Endothelial cell of umbilical vein (primary cell): ENCODE data around the gene RFNG. TPM values are rescaled to one million over a fixed set of nuclear protein-coding genes. Genes with fewer than 3 reads are reported as not detected.

ENCODE experiments used
- BruUV-seq: library from RNA; stranded (reverse); fragments of 400-500 nt; replicated peaks from 2 replicates; lab custom pipeline; 2021; lab: Mats Ljungman, UMichigan
- CTCF ChIA-PET: fragments of 300-600, 350-600 bp; sonication (Branson Sonifier 250); formaldehyde crosslinking; loops from one replicate; lab custom pipeline; 2021; ENCODE audit warnings: antibody characterized with exemption, inconsistent platforms; lab: Charles Lee
- POLR2A ChIA-PET: fragments of 300-600, 350-600 bp; sonication (Branson Sonifier 250); formaldehyde crosslinking; loops from one replicate; lab custom pipeline; 2021; ENCODE audit warnings: antibody characterized with exemption, inconsistent platforms; lab: Charles Lee
- DNase-seq: peaks from one replicate; pipeline ENCODE4 v3.0.0-alpha.2; 2011; ENCODE audit warnings: low read depth, low spot score
- FAIRE-seq: peaks from 2 replicates; lab custom pipeline; 2011; peaks lifted over from hg19 to GRCh38; lab: Jason Lieb, UNC
- H2AFZ ChIP-seq: 2 replicates; pipeline ENCODE4 v1.6.0; 2012; ENCODE audit warnings: low read depth, low read length, control low read depth, inconsistent platforms
- H3K27ac ChIP-seq: 2 replicates; pipeline ENCODE4 v1.5.1; 2011; ENCODE audit warnings: low read depth, mild to moderate bottlenecking, control low read depth, low read length, moderate library complexity; ENCODE audit not compliant: insufficient read depth
- H3K27me3 ChIP-seq, 2 experiments: 2 replicates each; pipeline versions ENCODE4 v1.6.0 to v1.6.1; 2011; ENCODE audit warnings: low read length in 2 of 2, mixed read lengths in 1 of 2; ENCODE audit not compliant: control insufficient read depth in 2 of 2, insufficient read depth in 2 of 2
- H3K36me3 ChIP-seq, 2 experiments: 2 replicates in 1 of 2; 3 replicates in 1 of 2; pipeline ENCODE4 v1.5.1; 2011; ENCODE audit warnings: low read length in 2 of 2, mild to moderate bottlenecking in 1 of 2, moderate library complexity in 1 of 2; ENCODE audit not compliant: control insufficient read depth in 2 of 2, insufficient read depth in 2 of 2; ENCODE audit errors: extremely low read depth in 1 of 2
- H3K4me1 ChIP-seq: 3 replicates; pipeline ENCODE4 v1.5.1; 2011; ENCODE audit warnings: mild to moderate bottlenecking, low read length; ENCODE audit not compliant: control insufficient read depth, insufficient read depth; ENCODE audit errors: extremely low read depth
- H3K4me2 ChIP-seq: 2 replicates; pipeline ENCODE4 v1.6.1; 2011; ENCODE audit warnings: low read length, control low read depth, mixed read lengths; ENCODE audit not compliant: insufficient read depth
- H3K4me3 ChIP-seq, 3 experiments: fragments of 200-600 bp in 1 of 3; sonication (generic), shearing (Covaris generic) in 1 of 3; replicated peaks in 1 of 3; 2 replicates each; pipeline ENCODE4 v1.5.1; 2011 to 2016; ENCODE audit warnings: control low read depth in 3 of 3, low read length in 3 of 3, mild to moderate bottlenecking in 2 of 3, inconsistent platforms in 1 of 3, low read depth in 1 of 3, moderate library complexity in 1 of 3; ENCODE audit not compliant: insufficient read depth in 1 of 3
- H3K79me2 ChIP-seq: 2 replicates; pipeline ENCODE4 v1.6.0; 2012; ENCODE audit warnings: low read length, inconsistent platforms; ENCODE audit not compliant: control insufficient read depth, insufficient read depth
- H3K9ac ChIP-seq: replicated peaks from 2 replicates; pipeline ENCODE3; 2011; ENCODE audit warnings: low read length, control low read depth; ENCODE audit not compliant: insufficient read depth; ENCODE audit errors: extremely low read depth
- H3K9me1 ChIP-seq: replicated peaks from 3 replicates; pipeline ENCODE4 v1.6.0; 2011; ENCODE audit warnings: mild to moderate bottlenecking, low read length; ENCODE audit not compliant: control insufficient read depth, insufficient read depth; ENCODE audit errors: extremely low read depth
- H3K9me3 ChIP-seq: replicated peaks from 2 replicates; pipeline ENCODE4 v1.5.1; 2012; ENCODE audit warnings: low read length, inconsistent platforms; ENCODE audit not compliant: control insufficient read depth, insufficient read depth
- H4K20me1 ChIP-seq: replicated peaks from 2 replicates; pipeline ENCODE3; 2011; ENCODE audit warnings: mild to moderate bottlenecking, low read length; ENCODE audit not compliant: control insufficient read depth, insufficient read depth; ENCODE audit errors: extremely low read depth
- EZH2 ChIP-seq: IDR thresholded peaks from 2 replicates; pipeline ENCODE4 v1.6.1; 2012; ENCODE audit warnings: borderline replicate concordance, low read depth, mild to moderate bottlenecking, moderate library complexity, low read length, inconsistent platforms; ENCODE audit not compliant: severe bottlenecking
- FOS ChIP-seq: IDR thresholded peaks from 2 replicates; pipeline ENCODE4 v1.6.1; 2011; ENCODE audit warnings: mild to moderate bottlenecking, low read length, moderate library complexity, borderline replicate concordance; ENCODE audit not compliant: insufficient read depth
- JUN ChIP-seq: IDR thresholded peaks from 2 replicates; pipeline ENCODE4 v1.6.1; 2011; ENCODE audit warnings: borderline replicate concordance, low read depth; ENCODE audit not compliant: insufficient read length, insufficient read depth
- MYC ChIP-seq: IDR thresholded peaks from one replicate; pipeline ENCODE4 v1.6.1; 2011; ENCODE audit warnings: mild to moderate bottlenecking, low read depth, low read length
- POLR2AphosphoS5 ChIP-seq: IDR thresholded peaks from 2 replicates; pipeline ENCODE4 v1.6.1; 2012; ENCODE audit warnings: low read depth, mild to moderate bottlenecking, control low read depth, low read length, moderate library complexity; ENCODE audit not compliant: insufficient read depth
- dilution Hi-C: fragments of 300-500 bp; cut with MboI; formaldehyde crosslinking; loops from one replicate; pipeline ENCODE4 v1.15.0; 2019; ENCODE audit warnings: low sequenced_read_pairs; ENCODE audit not compliant: extremely low pct_ligation_motif_present
- intact Hi-C: fragments of 100-400 bp; cut with micrococcal nuclease; formaldehyde crosslinking; loops from one replicate; pipeline ENCODE4 v1.10.0; 2022
- polyA plus RNA-seq, 4 experiments: library from polyadenylated mRNA; depleted of rRNA in 3 of 4; stranded (reverse) in 3 of 4; unstranded in 1 of 4; fragments of >200 nt; gene quantifications; 2 replicates each; pipeline versions ENCODE4 v1.2.1 to v1.2.3, GENCODE V29; 2011 to 2012; ENCODE audit warnings: missing spikeins in 1 of 4
- total RNA-seq: library from RNA; stranded (reverse); gene quantifications from 2 replicates; pipeline ENCODE4 v1.2.3, GENCODE V29; 2021
- TF ChIP-seq, protein P1 (sequence below): IDR thresholded peaks from 2 replicates; pipeline ENCODE4 v1.6.1; 2011; ENCODE audit not compliant: insufficient read depth, insufficient read length

RFNG gene
- total and polyA plus RNA-seq, 2 donors (not counting 3 experiments of a cell fraction or from before 2014, with no cell fraction given): 33.7 to 40.0 TPM

DNA sequence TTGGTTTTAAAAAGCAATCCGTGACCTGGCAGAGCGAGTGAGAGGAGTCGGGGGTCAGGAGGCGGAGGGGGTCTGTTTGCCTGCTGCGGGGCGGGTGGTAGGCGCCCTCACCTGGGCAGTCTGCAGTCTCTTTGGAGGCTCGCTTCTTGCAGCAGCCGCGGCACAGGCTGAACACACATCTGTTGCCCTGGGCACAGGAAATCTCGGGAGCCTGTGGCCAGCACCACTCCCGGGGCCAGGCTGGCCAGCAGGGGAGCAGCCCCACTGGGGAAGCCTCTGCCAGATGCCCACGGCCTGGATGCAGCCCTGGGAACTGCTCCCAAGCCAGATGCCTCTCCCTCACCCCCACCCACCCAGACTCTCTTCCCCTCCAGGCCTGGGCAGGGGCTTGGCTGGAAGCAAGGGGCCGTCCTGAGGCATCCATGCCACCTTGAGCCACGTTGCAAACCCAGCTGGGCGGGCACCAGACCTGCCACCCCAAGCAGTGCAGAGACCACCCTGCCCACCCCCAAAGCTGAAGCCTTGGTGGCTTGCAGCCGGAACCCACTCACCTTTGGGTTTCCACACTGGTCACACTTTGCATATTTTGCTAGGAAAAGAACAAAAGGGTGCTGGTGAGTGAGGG is 6.7 kb upstream of the RFNG start:
- Histone ChIP-seq H3K4me3 (no peak overlapping the region), H4K20me1 (no peaks in the 10 kb centered on the region), H3K9me3 (no peaks in the 10 kb centered on the region), H3K27ac (no peak overlapping the region), H3K4me2 (no peak overlapping the region), H3K9me1 (no peaks in the 10 kb centered on the region), H3K27me3 (no peaks in the 10 kb centered on the region), H3K9ac (no peak overlapping the region), H2AFZ (no peak overlapping the region), H3K79me2 (no peaks in the 10 kb centered on the region), H3K4me1 (no peaks in the 10 kb centered on the region), H3K36me3 (peaks cover 12 to 60% of the 10 kb centered on the region in 2 experiments)
- ChIA-PET POLR2A (no interaction called here), CTCF (interaction anchor here (1.0 kb wide), 1 partner anchor 28 kb away, joined by 4 read pairs; no protein-coding TSS in a partner anchor)
- TF ChIP-seq POLR2AphosphoS5 (no peak), MYC (no peak), EZH2 (no peak), JUN (no peak), FOS (no peak)
- TF ChIP-seq, protein P1, sequence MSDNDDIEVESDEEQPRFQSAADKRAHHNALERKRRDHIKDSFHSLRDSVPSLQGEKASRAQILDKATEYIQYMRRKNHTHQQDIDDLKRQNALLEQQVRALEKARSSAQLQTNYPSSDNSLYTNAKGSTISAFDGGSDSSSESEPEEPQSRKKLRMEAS: no peak
- DNase-seq (no peak), FAIRE-seq (no peak)
- no TSS peak for BruUV-seq
- intact Hi-C loops: no loop called here
- dilution Hi-C loops: no loop called here
